ENCODE measurements around the gene CADM1. TPM values are rescaled to one million over a fixed set of nuclear protein-coding genes. Genes with fewer than 3 reads are reported as not detected.

CADM1 gene
- total RNA-seq, 1 experiment from 2014 or later: 63.0 TPM

DNA sequence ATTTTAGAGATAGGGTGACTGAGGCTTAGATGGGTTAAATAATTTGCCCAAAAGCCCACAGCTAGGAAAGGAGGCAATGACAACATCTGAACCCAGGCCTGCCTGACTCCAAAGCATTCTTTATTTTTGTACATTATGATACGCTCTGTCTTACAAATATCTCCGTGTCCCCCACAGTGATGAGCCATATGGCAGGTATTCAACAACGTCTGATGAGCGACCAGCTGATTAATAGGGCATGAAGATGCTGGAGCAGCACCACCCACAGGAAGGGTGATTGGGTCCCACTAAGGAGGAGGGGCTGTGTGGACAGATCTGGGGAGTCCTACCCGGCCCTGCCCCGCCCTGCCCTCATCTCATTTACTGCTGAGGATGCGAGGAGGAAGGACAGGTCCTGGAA is 380.6 kb downstream of the CADM1 start:
- DNase-seq (ENCODE audit: low read depth): no peak

DNA sequence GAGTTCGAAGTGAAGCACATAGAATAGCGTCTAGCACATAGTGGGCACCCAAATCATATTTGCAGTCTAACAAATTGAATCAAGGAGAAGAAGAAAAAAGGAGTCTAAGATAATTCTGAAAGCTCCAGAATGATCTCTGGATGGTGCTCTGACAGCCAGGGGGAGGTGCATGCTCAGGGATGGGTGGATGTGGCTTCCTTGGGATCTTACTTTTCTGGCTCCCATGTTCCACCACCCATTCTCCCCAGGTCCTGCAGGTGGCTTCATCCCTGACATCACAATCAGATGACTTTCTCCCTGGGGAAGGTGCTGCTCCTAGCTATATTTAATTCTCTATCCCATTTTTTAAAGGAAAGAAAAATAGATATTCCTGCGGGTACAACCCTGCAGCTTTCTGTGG is 381.9 kb downstream of the CADM1 start:
- no peak for DNase-seq (ENCODE audit: low read depth)

Measured in RPMI7951 (cell line).